HG03196 (cell line): ENCODE results near the gene GSN.

Source experiments
- ATAC-seq: cut with Tn5 transposase; IDR thresholded peaks from one replicate; pipeline ENCODE4 v1.9.1; 2021; ENCODE audit not compliant: unreplicated experiment

Gene GSN

DNA sequence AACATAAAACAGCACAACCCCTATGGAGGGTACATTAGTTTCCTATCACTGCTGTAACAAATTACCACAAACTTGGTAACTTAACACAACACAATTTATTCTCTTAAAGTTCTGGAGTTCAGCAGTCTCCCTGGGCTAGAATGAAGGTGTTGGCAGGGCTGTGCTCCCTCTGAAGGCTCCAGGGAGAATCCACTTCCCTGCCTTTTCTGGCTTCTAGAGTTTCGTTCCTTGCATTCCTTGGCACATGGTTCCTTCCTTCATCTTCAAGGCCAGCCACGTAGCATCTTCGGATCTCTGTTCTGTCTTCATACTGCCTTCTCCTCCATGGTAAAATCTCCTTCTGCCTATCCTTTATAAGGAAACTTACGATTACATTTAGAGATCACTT is 25.0 kb upstream of the GSN start:
- no peak for ATAC-seq

DNA sequence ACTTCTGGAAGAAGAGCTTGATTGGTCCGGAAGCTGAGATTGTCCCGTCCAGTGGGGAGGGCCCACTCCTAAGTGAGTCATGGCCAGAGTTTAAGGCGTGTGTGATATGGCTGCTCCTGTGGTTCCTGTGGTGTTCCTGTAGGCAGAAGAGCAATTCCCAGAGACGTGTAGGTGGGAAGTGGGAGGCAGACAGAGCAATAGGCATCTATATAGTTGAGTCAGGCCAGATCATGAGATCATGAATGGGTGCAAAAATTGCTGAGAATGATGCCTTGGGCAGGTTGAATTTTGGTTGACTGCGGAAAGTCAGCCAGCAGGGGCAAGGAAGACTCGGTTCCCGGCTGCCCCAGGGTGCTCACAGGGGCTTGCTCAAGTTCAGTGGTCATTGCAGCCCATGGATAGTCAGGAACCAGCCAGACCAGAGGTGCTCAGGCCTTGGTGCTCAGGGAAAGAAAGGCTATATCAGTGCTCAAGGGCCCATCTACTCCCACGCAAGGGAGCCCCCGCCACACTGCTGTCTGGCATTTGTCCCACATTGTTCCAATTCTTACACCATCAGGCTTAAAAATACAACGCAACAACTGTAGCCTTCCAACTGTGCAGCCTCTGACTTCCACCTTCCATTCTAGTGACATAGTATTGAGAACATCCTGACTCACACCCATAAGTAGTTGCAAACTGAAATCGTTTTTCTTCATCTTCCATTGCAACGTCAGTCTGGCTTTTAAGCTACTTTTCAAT is 21.0 kb upstream of the GSN start:
- ATAC-seq, result no peak

DNA sequence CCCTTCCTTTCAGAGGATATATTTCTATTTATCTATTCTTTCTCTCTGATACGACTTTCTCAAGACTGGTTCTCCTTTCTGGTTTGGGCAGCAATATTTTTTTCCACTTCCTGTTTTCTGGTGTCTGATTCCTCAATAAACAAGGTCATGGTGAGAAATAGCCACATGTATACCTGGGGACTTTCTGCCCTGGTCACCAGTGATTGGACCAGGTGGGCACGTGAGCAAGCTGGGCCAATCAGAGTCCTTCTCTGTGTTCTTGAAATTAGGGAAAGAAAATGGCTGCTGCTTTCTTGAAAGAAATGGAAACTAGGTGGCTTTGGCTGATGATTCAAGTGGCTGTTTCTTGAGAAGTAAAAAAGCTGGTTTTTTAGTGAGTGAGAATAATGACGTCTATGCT is 18.4 kb upstream of the GSN start:
- no peak for ATAC-seq

DNA sequence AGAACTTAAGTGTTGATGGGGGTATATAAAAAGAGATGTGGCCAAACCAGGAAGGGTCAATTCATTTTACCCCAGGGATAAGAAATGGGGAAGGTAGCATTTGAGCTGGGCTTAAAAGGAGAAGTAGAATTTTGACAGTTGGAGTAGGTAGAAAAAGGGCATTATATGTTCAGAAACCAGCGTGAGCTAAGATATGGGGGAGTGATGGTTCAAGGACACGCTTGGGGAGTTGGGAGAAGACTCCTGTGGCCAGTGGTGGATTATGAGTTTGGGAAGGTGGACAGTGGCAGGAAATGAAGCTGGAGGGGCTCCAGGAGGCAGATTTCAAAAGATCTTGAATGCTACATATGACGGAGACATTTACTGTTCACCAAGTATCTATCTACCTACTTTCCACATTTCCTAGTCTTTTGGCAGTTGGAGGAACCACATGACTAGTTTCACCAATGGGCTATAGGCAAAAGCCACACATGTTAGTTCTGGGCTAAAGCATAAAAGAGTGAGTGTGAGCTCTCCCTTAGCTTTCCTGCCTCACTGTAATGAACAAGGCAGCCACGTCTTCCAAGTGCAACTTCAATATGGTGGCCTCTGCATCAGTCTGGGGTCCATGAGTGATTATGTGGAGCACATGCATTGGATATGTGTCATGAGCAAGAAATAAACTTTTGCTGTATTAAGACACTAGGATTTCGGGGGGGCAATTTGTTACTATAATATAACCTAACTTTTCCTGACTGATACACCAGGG is 15.7 kb upstream of the GSN start:
- ATAC-seq, result no peak

DNA sequence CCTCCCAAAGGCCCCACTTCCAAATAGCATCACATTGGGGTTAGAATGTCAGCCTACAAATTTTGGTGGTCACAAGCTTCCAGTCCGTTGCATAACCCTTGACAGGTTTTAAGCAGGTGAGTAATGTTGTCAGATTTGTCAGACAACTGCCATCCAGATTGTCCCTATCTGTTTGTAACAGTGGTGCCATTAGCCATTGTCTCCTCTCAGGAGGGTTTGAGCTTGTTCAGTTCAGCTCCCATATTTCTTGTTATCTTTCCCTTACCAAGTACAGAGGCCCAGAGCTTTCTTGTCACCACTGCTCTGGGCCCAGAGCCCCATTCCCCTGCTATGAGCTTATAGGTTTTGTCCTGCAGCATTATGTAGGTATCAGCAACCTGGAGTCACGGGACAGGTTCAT is 14.8 kb upstream of the GSN start:
- no peak for ATAC-seq

DNA sequence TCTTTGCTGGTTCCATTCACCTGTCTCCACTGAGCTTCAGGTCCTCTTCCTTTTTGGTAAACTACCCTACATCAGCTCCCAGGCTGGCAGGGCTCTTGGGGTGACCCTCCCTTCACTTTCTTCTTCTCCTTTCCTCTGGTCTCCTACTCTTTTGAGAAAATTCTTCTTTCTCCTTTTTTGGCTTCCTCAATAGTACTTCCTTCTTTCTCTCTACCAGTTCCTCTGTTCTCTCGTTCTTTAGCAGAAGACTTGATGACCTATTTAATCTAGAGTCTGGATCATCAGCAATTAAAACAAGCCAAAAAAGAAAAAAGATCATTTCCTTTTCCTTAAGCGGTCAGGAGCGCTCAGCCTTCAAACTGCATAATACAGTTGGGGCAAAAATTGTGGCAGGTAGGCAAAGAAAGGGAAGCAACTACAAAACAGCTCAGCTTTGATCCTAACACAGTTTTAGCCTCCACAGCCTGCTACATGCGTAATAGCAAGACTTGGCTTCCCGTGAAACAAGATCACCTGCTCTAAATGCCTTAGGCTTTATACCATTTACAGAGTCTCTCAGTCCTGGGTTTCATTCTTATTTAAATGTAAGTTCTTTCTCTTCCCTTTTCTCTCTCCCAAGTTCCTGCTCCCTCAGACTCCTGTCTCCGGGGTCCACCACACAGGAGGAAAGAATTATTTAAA is 14.0 kb upstream of the GSN start:
- no peak for ATAC-seq

DNA sequence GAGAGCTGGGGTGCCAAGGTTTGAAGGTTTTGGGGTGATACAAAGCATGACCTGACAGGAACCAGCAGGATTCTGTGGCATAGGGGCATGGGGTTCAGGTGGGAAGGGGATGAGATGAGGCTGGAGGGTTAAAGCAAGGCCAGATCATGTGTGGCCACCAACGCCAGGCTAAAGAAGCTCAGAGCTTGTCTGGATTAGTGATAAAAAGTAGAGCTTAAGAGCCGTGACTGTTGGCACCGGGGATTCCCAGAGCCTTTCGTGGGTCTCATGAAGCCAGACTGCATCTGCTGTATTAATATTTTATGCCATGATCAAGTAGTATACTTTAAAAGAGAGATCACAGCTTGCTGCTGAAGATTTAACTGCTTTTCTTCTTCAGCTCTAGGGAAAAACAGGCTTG is 8.5 kb upstream of the GSN start:
- ATAC-seq, result no peak

DNA sequence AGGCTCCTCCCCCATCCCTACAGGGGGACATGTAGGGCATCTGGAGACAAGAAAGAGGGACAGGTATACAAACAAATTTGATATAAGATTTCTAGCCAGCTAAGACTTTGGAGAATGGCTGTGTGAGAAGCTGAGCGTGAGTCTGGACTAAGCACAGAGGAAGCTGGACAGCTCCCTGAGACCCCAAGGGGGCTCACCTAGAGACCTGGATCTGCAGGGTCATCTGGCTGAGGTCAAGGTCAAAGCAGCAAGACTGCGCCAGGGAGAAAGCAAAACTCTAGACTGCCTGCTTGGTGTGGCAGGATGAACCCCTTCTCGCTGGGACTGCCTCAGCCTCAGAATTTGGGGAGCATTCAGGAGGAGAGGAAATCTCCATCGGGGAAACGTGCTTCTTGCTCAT is 8.0 kb upstream of the GSN start:
- no peak for ATAC-seq

DNA sequence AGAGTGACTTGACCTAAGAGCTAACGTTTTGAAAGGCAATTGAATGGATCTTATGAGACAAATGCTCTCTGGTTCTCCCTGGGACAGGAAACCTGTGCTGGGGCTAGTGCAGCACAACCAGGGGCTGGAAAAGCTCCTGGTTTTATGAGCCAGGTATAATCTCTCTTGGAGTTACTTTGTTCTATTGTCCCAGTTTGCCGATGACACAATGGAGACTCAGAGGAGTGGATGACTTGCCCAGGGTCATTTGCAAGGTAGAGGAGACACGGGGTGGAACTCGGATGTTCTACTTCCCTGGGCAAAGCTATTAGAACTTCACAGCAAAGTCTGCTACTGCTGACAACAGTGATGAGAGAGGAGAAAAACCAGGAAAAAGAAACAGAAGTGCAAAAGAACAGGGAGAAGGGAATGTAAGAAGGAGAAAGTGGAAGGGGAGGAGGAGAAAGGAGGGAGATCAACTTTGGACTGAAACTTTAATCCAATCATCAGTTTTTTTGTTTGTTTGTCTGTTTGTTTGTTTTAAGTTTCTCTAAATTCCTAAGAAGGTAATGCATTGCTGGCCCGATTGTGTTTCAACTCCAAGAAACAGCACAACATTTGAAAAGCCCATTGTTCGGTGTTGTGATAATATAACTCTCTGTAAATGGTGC is 7.4 kb upstream of the GSN start:
- no peak for ATAC-seq

DNA sequence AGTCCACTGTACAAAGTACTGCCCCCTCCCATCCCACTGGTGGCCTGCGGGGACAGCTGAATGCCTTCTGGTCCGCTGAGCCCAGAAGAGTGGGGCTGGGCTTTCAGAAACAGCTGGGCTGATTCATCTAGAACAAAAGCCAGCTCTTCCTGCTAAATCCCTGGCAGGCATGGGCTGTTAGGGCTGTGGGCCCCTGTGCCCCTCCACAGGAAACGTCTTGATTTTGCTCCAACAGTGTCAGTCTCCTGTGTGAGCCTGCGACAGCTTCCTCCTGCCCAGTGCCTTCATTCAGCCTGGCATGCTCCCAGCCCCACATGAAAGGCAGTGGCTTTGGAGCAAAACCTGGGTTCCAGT is 6.9 kb upstream of the GSN start:
- ATAC-seq, result no peak

DNA sequence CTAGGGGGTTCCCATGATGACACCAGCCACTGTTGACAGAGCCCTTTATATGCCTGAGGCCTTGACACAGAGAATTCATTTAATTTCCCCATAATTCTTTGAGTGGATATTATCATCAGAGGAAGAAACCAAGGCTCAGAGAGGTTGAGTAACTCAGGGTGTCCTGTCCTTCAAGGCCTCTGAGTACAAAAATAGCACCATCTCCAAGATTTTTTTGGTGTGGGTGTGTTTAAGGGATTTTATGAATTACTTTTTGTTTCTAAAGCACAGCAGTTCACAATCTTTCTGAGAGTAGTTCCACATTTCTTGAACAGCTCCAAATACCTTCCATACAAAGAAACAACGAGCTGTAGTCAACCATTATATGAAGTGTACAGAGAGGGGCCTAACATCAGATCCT is 6.2 kb upstream of the GSN start:
- ATAC-seq, result no peak

DNA sequence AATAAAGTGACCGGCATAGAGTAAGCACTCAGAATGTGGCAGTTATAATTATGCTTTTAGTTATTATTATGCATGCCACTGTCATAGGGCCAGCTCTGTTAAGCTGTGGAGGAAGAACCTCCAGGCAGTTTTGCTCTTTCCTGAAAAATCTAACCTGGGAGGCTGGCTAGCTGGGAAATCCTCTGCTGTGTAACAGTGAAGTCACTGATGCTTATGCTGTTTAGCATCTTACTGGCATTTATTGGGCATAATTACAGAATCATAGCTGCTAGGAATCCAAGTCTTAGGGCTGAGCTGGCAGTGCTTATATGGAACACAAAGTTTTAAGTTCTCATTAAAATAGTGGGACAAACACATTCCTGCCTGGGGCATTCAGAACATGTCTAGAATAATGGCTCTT is 5.5 kb upstream of the GSN start:
- no peak for ATAC-seq

DNA sequence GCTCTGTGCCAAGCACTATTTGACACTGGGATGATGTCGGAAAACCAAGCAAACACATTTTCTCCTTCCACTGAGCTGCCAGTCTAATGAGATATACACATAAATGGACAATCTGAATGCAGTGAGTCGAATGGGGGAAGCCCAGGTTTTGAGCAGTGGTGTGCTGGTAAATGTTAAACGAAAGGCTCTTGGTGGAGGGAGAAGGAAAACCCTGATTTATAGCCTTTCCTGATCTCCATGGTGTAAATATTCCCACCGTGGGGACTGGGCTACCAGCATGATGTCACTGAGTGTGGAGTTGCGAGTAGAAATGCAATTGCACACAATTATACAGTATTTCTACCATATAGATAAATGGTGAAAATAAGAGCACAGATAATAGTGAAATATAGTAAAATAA is 5.0 kb upstream of the GSN start:
- ATAC-seq, result no peak

DNA sequence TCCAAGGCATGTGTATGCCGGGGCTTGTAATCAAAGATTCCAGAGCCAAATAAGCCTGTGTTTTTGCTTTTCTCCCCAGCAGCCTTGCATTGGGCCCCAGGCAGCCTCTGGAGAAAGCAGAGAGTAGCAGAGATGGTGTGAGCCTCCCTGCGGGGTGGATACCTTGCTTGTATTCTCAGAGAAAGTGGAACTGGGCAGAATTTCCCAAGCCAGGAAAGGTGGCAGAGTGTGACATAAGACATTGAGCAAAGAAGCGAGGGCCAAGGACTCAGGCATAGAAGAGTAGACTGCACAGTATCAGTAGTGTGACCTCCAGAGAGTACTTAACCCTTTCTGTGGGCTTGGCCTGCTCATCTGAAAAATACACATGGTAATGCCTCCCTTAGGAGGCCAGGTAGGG is 1.6 kb upstream of the GSN start:
- ATAC-seq, result no peak

DNA sequence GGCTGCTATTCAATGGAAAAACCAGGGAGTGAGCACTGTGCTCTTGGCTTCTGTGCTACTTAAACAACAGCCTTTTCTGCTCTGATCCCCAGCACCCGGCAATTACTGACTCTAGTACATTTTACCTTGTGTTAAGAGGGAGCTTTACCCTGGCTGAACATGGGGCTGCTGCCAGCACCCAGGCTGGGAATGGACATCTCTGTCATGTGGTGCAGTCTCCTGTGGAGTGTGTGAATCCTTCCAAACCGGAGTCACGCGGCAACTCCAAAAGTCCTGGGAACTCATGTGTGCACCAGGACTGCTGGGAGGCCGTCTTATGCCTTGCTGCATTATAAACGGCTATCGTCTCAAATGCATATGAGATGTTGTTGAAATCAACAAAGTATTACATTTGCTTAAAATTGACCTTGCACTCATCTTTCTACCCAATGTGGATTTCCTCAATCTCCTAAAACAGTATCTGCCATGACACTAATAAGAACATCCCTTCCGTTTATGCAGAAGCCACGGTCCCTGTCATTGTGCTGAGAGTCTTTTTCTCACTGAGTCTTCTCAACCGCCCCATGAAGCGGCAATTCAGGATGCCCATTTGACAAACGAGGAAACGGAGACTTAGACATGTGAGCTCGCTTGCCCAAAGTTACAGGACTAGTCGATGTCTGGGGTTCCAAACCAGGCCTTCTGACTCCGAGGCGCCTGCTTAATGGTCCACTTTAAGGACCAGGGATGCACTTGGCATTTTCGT is 884 bp upstream of the GSN start:
- no peak for ATAC-seq

DNA sequence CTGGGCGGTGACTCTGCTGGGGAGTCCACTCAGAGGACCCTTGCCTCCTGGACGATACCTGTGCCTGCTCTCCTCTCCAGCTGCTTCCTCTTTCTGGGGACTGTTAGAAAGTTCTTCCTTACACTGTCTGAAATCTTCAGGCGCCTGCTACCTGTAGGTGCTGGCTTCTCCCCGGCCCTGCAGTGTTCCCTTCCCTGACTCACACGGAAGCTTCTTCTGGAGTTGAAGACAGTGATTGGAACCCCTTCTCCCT is 562 bp downstream of the GSN start:
- ATAC-seq, result no peak

DNA sequence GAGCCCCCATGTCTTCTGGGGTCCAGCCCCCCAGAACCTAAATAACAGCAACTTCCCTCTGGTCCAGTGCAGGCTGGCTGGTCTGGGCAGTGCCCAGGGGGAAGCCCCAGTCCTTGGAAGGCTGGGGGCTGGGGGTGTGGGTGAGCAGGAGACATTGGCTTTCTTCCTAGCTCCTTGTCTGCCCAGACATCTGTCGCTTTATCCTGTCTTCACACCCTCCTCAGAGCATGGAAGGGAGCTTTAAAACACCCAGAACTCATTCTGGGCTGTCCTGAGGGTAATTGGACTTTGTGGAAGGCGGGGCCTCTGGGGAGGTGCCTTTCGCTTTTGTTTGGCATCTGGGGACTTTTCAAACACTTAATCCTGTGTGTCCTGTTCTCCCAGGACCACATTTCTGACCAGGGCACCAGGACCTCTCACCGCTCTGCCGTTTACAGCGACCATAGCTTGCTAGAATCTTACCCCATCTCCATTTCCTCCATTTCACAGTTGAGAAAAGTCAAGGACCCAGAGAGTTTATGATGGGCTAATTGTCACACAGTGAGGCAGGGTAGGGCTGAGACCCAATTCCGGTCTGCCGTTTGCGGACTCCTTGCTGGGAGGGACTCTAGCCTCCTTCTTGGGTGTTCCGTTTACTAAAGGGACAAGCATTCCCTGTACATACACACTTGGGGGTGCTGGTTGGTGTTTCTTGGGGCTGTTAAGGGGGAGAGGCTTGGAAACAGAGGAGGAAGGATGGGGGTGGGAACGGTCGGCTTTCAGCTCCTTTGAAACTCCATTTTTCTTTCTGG is 1.1 kb downstream of the GSN start:
- ATAC-seq, result no peak

DNA sequence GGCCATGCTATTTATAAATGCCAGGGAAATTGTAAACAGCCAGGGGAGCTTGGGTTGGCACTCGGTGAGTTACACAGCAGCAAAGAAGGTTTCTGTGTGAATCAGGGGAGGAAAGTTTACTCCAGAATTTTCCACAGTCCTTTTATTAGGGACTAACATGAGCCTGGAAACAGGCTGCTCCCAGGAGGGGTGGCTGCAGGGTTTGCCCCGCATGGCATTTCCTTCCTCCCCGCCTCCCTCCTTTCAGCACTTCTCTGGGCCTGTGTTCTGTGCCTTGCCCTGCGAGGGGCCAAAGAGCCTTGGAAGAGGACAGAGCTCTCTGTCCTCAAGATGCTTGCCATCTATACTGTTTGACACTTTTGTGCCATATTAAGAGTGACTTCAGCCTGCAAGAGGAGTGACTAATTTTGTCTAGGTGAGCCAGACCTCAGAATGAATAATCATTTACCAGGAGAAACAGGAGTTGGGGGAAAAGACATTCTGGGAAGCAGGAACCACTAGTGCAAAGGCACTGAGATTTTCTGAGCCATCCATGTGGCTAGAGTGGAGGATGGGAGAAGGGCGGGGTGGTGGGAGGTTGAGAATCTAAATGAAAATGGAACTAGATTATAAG is 1.8 kb downstream of the GSN start:
- ATAC-seq, result no peak

DNA sequence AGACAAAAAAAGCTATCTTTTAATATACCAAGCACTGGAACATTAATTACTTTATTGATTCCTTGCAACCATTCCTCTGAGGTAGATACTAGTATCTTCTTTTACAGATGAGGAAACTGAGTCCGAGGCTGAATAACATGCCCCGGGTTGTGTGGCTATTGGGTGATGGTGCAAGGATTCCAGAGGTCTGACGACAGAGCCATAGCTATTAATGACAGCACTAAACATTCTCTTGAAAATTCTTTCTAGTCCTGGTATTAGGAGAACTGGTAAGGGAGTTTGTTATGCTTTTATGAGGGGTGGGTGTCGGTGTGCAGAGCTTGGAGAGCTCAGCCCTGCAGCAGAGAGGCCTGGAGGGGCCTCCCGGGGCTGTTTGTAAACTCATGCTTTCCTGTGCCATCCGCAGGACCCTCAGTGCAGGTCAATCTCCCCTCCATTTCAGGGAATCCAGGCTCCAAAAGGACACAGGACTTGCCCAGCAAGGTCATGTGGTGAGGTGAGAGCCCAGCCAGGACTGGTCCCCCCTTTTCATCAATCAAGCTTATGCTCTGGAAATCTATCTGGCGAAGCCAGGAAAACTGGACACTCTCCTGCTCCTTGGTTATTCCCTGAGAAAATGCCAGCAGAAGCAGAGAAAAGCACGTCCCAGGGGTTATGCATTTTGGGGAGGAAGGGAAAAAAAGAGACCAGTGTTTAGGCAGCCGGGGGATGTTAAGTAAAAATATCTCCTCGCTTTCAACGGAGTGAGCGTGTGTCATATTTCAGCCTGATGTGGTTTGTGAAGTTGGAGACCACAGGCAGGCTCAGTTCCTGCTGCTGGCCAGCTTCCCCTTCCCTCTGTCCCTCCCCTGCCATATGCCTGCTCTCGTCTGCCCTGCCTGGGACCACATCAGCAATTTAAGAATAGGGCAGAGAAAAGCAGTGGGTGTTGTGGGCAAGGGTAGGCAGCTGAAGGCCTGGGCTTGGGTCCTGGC is 3.7 kb downstream of the GSN start:
- ATAC-seq, result no peak
